GM19099 (cell line): ENCODE results near the gene ADARB1.

Source experiments
- POLR2A ChIP-seq: IDR thresholded peaks from 3 replicates; pipeline ENCODE4 v1.6.1; 2011; ENCODE audit warnings: low read depth; ENCODE audit not compliant: insufficient read length; ENCODE audit errors: extremely low read depth

Gene ADARB1

DNA sequence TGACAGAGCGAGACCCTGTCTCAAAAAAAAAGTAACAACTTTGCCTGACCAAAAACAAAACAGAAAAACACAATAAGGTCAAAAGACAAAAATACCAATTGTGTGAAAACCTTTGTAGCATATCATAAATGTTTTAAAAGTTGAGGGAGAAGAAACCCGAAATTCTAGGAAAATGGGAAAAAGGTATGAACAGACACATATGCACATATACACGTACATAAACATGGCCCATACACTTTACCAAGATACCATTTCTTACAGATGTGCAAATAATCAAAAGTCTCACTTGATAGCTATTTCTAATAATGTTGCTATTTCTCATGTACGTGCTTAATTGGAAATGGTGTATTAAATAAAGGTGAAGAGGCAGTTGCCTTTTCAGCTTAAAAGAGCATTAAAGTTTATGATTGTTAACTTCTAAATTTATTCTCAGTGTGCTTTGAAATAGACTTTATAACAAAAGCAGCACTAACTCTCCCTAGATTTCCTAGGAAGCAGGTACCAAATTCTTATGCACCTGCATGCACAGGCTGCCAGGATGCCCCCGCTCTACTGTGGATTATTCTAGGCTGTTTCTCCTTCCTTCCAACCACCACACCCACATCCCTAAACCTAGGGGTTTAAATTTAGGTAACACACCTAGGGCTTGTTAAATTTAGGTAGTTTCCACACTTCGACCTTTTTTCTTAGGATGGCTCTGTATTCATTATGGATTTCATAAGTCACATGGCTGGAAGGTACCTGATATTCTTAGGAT lies 33.8 kb downstream of the ADARB1 start:
- no peak for TF ChIP-seq POLR2A

DNA sequence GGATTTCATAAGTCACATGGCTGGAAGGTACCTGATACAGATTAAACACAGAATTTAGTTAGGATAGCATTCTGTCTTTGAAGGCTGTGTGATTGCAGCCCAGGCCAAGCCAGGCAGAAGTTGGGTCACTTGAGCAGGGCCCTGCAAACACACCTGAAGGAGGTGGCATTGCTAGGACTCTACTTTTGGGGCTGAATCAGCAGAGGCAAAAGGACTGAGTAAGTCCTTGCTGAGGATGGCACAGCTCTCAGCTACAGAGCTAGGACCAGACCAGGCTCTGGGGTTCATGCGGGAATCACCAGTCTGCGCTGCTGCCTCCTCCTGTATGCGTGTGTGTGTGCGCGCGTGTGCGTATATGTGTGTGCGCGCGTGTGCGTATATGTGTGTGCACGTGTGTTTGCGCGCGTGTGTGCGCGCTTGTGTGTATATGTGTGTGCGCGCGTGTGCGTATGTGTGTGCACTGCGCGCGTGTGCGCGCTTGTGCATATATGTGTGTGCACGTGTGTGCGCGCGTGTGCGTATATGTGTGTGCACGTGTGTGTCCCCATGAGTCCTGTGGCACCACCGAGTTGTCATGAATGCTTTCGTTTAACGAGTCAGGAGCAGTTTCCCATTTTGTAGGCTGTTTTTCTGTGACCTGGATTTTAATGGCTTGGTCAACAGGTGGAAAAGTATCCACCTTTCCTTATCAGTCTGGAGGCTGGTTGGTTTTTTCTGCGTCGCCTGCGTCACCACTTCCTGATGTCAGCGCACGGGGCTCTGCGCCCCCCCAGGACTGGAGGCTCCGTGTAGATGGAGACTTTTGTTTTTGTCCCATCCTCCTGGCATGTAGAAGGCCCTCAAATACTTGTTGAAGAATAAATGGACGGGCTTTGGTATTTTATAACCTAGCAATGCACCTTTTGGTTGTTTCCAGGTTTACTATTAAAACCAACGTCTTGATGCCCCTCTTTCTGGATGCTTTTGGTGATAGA lies 34.7 kb downstream of the ADARB1 start:
- no peak for TF ChIP-seq POLR2A

DNA sequence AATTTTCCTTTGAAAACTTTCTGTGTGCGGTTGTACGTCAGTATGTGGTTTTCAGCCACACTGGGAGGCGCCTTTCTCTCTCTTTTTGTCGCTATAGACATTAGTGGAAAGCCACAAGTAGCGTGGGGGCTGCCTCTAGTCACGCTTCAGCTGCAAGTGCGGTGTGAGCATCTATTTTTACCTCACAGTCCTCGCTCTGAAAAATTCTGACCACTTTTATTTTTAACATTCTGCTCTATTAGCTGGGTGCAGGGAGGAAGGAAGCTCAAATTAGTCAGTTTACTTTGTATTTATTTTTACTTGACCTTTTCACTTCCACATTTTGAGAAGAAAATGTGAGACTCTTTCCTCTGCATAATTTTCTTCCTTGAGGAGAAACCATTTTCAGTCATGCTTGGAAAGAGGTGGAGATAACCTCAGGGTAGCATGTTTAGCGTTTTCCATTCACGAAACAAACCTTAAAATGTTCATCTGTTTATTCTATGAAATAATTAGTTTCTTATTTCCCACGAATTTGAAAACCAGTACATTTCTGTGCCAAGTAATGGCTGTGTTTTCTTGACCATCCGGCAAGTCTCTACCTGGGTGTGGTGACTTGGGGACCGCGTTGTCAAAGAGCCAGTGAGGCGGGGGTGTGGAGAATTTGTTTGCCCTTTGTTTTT lies 35.6 kb downstream of the ADARB1 start:
- TF ChIP-seq POLR2A: no peak

DNA sequence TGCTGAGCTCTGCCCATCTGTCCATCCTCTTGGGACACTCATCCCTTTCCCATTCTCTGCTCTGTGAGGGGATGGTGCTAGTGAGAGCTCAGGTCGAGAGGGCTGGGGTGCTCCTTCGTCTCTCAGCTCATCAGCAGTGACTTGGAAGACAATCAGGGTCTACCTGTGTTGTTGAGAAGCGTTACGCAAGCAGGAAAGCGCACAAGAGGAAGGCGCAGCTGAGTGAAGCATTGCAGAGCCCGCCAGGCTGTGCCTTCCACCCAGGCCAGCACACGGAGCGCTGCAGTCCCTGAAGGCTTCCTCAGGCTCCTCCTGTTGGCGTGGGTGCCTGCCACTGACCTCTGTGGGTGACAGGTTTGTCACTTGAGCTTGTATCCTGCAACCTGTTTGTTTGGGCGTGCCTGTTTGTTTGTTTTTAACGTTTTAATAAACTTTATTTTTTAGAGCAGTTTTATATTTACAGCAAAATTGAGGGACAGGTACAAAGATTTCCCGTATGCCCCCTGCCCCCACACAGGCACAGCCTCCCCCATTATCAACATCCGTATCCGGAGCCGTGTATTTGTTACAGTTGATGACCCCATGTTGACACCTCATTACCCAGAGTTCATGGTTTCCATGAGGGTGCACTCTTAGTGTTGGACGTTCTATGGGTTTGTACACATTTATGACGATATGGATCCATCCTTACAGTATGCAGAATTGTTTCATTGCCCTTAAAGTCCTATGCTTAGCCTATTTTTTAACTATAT lies 36.7 kb downstream of the ADARB1 start:
- no peak for TF ChIP-seq POLR2A

DNA sequence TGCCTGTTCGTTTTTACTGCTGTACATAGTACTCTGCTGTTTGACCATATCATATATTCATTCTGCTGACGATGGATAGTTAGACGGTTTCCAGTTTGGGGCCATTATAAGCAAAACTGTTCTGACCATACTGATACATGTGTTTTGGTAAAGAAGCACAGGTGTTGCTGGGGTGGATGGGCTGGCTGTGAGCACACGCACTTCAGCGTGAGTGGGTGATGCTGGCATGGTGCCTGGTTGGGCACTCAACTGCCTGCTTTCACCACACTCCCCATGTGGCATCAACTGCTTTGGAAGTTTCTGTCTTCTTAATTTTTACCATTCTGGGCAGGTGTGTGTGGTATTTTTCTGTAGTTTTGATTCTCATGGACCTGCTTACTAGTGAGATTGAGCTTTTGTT lies 37.3 kb downstream of the ADARB1 start:
- no peak for TF ChIP-seq POLR2A

DNA sequence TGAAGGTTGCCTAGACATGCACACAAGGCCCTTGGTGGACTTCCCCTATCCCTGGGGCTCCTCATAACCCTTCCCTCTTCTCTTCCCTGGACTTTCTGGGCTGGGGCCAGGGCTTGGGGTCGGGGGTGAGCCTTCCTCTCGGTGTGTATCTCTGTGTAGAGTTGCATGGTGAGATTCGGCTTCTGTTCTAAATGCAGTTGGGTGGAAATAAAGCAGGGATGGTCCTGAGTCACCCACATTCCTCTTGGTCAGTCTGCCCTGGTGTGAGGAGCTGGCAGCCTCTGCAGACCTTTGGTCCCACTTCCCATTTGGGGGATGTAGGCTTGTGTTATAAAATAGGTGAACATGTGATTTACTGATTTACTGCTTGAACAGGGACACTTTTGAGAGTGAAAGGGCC lies 38.0 kb downstream of the ADARB1 start:
- no peak for TF ChIP-seq POLR2A

DNA sequence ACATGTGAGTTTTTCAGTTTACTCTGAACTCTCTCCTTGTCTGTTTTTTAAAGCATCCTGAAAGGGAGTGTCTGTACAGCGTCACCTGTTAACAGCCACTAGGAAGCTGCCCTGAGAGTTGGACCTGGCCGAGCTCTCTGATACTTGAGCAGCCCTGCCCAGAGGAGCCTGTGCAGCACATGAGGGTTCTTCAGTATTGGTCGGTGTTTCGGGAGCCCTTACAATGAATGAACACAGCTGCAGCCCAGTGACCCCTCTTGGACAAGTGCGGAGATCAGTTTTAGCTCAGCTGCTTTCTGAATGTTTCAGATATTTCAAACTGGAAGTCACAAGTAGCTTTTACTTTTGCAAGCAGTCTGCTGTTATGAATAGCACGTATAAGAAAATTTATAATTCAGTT lies 39.2 kb downstream of the ADARB1 start:
- no peak for TF ChIP-seq POLR2A

DNA sequence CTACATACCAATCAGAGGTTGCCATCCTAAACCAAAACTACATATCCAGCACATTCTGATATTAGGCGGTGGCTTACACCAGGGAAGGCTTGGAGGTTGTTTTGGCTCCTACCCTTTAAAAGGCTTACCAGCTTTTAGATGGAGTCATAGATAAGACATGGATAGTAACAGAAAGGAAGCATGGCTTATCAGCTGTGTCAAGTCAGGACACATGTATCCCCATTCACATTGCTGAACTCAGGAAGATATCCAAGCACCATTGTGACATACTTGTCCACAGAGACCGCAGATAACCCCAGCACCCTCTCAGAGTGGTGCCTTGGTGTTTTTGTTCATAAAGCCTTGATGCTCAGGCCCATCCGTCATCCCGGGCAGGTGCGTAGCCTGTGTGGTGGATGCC lies 39.7 kb downstream of the ADARB1 start:
- no peak for TF ChIP-seq POLR2A

DNA sequence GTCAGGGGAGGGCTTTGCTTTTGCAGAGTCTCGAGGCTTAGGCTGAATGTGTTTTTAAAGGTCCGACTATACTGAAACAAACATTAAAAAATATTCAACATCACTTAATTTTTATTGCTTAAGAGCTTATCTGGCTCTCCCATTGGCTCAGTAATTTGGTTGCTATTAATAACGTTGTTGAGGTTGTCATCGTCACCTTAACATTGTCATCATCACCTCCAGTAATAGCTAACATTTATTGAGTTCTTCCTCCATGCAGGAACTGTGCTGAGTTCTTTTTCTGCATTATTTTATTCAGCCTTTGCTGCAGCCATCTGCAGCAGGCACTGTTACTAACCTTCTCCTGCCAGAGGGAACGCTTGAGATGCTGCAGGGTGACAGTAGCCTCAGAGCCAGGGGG lies 40.1 kb downstream of the ADARB1 start:
- TF ChIP-seq POLR2A: no peak

DNA sequence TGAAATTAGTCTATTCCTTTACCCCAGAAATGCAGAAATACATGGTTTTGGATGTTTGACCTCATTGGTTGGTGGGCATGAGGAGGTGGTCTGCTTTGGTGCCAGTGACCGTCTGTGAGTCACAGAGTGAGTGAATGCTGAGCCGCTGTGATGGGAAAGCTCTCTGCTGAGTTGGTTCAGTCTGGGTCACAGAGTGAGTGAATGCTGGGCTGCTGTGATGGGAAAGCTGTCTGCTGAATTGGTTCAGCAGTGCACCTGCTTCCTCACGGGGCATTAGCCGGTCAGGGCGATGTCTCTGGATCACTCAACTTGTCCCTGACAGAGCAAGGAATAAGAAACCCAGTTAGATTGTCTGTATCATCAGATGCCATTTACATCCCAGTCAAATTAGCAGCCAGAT lies 40.8 kb downstream of the ADARB1 start:
- TF ChIP-seq POLR2A: no peak

DNA sequence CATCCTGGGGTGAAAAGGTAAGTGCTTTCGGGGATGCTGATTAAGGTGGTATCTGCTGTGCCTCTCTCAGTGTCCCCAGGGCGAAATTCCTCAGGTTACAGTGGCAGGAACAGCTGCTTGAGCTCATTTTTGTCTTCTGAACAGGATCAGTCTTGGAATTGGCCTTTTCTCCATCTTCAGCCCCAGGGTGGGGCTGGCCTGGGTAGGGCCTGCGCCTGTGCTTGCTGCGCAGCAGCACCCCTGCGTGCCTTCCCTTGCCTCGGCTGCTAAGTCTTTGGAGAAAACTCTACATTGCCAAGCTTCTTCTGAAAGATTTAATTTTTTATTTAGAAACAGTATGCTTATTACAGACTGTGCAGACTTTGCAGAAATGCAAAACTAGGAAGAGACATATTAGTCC lies 41.7 kb downstream of the ADARB1 start:
- no peak for TF ChIP-seq POLR2A

DNA sequence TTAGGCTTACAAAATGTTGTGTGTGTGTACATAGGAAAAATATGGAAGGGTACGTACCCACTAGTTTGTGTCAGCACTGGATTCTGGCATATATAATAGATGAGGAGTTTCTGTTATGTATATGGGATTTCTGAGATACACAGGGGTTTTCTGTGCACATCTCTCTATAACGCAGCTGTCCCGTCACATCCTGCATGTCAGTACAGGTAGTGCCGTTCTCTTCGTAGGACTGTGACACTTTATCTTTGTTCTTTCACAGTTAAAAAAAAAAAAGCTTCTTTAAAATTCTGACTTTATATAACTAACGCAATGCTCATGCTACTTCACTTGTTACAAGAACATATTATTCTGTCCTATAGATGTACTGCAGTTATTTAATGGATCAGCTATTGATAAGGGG lies 42.9 kb downstream of the ADARB1 start:
- no peak for TF ChIP-seq POLR2A

DNA sequence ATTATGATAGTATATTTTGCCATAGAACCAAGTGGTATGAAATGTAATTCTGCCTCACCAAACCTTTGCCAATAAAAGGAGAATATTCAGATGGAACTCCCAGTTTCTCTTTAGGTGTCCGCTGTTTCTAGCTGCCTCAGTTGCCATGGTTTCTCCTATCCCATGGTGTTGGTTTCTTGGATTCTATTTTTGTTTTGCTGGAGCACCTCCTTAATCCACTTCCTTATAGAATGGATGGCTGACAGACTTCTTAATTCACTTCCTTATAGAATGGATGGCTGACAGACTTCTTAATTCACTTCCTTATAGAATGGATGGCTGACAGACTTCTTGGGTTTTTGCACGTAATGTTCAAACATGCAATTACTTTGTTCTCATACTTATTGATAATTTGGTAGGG lies 43.7 kb downstream of the ADARB1 start:
- no peak for TF ChIP-seq POLR2A

DNA sequence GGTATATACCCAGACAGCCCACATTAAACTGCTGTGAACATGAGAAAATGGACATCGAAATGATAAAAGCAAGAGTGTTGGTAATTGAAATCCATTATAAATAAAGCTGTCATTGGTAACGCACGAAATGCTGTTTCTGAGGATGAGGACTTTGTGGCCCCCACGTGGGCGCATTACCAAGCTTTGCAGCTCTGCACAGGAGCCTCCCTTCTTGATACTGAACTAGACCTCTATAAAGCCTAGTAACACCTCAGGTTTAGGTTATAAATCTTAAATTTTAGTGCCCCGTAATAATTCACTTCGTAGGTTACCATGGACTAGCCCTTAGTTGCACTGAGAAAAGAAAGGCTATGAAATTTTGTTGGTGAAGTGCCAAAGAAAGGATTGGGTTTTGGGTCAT lies 45.4 kb downstream of the ADARB1 start:
- TF ChIP-seq POLR2A: no peak

DNA sequence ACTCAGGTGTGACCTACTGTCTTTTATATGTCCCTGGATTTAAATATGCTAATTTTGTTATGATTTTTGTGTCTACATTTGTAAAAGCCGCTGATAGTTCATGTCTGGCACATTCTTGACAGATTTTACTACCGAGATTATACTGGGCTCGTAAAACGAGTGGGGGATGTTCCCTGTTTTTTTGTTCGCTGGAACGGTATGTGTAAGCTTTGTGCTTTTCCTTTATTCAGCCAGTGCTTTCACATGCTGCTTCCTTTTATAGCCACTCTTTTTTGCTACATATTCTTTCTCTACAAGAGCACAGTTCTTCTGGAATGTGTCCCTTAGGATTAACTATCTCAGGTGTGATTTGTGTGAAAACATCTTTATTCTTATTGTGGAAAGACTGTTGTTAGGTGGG lies 46.6 kb downstream of the ADARB1 start:
- no peak for TF ChIP-seq POLR2A
